Activated CD8-positive, alpha-beta memory T cell treated with anti-CD3 and anti-CD28 coated beads, Interleukin-2, amount 50 U/mL, for 48 hours (primary cell): ENCODE results near the gene NOP9.
A peak's percentile ranks its signal among the peaks of the same experiment; 100 is the strongest.

Experiments
- DNase-seq: peaks from one replicate; pipeline ENCODE4 v3.0.0-alpha.2; 2020

Gene NOP9

GRCh38 chr14:24264298-24264697 is 35.4 kb upstream of the NOP9 start:
- DNase-seq: no peak

- no peak for DNase-seq
These were observed 33.1 kb upstream of the NOP9 start for GRCh38 chr14:24266344-24267244.

GRCh38 chr14:24267516-24267915 is 32.1 kb upstream of the NOP9 start:
- no peak for DNase-seq

- no peak for DNase-seq
These were observed 31.4 kb upstream of the NOP9 start for GRCh38 chr14:24268225-24268624.

GRCh38 chr14:24269368-24269767 is 30.3 kb upstream of the NOP9 start:
- no peak for DNase-seq

- DNase-seq: no peak
These were observed 29.6 kb upstream of the NOP9 start for GRCh38 chr14:24269910-24270536.

GRCh38 chr14:24270537-24271133 is 29.0 kb upstream of the NOP9 start:
- no peak for DNase-seq

- peak; percentile 93 for DNase-seq
These were observed 28.4 kb upstream of the NOP9 start, which contains the start of gene RABGGTA for GRCh38 chr14:24271134-24271833. TSS of gene RABGGTA (minus strand) at chr14:24271597. CDS start at chr14:24271115, 482 bp downstream.

GRCh38 chr14:24271834-24272263 is 27.8 kb upstream of the NOP9 start:
- DNase-seq: no peak

- no peak for DNase-seq
These were observed 27.2 kb upstream of the NOP9 start for GRCh38 chr14:24272467-24272866.

- no peak for DNase-seq
These were observed 26.1 kb upstream of the NOP9 start for GRCh38 chr14:24273422-24273998.

- peak; percentile 64 for DNase-seq
These were observed 25.5 kb upstream of the NOP9 start for GRCh38 chr14:24274101-24274543.

- DNase-seq: no peak
These were observed 22.6 kb upstream of the NOP9 start for GRCh38 chr14:24277071-24277470.

GRCh38 chr14:24277606-24278321 is 21.9 kb upstream of the NOP9 start:
- no peak for DNase-seq

- no peak for DNase-seq
These were observed 21.2 kb upstream of the NOP9 start for GRCh38 chr14:24278424-24278823.

- peak; percentile 66 for DNase-seq
These were observed 20.1 kb upstream of the NOP9 start for GRCh38 chr14:24279301-24280186.

GRCh38 chr14:24280797-24281460 is 18.7 kb upstream of the NOP9 start:
- DNase-seq: no peak

- no peak for DNase-seq
These were observed 18.0 kb upstream of the NOP9 start for GRCh38 chr14:24281636-24282035.

- no peak for DNase-seq
These were observed 16.9 kb upstream of the NOP9 start for GRCh38 chr14:24282736-24283135.

GRCh38 chr14:24283796-24284460 is 15.7 kb upstream of the NOP9 start:
- no peak for DNase-seq
